ENCODE measurements around the gene EFTUD2. TPM values are rescaled to one million over a fixed set of nuclear protein-coding genes. Genes with fewer than 3 reads are reported as not detected.

Gene EFTUD2
- total RNA-seq, 2 donors from 2014 or later, result 72.6 to 77.5 TPM

DNA sequence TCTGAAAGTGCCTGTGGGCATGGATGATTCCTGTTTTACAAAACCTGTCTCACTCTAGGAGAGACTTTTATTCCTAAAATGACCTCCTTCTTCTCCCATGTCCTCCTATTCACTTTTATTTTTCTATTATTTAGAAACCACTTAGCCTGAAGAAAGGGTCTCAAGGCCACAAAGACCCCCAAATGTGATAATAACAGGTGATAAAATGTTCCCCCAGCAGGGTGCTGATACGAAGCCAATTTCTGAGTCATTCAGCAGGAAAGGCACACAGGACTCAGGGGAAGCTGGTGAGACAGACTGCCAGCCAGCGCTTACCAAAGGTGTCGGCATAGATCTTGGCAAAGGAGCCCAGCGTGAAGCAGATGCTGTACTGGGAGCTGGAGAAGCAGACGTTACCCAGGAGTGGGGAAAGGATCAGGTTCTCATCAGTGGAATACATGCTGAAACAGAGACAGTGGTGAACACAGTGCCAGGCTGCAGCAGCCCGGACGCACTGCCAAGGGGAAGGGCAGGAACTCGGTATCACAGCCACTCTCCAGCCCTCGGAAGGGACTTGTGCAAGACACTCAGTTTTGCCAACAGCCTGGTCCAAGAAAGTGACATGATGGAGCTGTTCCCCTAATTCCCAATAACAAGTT is 27.0 kb downstream of the EFTUD2 start:
- peak; percentile 21 for ATAC-seq
- peak in 1 of 2 donors; percentile 68 for DNase-seq
- intact Hi-C loops (cut with DNase I, micrococcal nuclease), result no loop called here

DNA sequence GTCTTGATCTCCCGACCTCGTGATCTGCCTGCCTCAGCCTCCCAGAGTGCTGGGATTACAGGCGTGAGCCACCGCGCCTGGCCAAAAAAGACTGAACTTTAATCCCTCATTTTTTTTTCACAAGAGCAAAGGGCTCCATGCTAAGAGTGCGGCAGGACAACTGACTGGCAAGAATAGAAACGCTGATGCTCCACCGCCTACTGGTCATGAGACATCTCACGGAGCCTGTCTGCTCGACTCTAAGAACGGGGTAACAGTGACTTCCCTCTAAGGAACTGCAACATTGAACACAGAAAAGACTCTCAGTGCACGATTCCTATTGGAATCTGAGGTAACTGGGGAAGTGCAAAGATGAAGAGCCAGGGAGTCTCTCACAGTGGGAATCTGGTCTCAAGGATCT is 27.7 kb downstream of the EFTUD2 start:
- ATAC-seq (no peak), DNase-seq (no peak)
- intact Hi-C loops (cut with DNase I, micrococcal nuclease), result no loop called here

DNA sequence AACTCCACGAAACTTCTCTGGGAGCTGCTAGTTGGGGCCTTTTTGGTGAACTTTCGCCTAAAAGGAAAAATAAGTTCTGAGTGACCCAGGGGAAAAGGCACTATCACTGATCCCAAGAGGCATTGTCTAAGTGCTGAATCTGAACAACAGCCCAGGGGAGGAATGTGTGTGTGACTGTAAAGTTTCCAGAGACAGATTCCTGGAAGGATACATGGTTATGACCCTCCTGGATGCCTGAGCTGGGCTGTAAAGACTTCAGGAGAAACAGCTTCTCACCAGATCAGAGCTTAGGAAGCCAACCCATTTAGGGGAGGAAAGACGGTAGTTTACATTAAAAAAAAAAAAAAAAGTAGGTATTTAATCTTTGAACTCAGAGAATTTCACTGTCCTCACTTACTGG is 31.4 kb downstream of the EFTUD2 start:
- ATAC-seq (no peak), DNase-seq (no peak)
- intact Hi-C loops (cut with DNase I, micrococcal nuclease), result loop anchor here in 1 of 2 donors (5.0 kb wide), 1 partner anchor 91 kb away; no protein-coding TSS in a partner anchor

DNA sequence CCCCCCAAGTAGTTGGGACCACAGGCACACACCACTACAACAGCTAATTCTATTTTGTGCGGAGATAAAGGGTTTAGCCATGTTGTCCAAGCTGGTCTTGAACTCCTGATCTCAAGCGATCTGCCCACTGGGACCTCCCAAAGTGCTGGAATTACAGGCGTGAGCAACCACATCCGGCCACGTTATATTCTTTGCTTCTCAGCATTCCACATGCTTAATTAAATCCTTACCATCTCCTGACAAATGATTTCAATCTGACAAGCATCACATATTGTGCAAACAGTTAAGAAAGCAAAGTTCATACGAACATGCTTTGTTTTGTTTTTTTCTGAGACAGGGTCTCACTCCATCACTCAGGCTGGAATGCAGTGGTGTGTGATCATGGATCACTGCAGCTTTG is 33.3 kb downstream of the EFTUD2 start:
- DNase-seq (no peak), ATAC-seq (no peak)
- intact Hi-C loops (cut with DNase I, micrococcal nuclease), result loop anchor here in 1 of 2 donors (5.0 kb wide), 1 partner anchor 89 kb away; no protein-coding TSS in a partner anchor

DNA sequence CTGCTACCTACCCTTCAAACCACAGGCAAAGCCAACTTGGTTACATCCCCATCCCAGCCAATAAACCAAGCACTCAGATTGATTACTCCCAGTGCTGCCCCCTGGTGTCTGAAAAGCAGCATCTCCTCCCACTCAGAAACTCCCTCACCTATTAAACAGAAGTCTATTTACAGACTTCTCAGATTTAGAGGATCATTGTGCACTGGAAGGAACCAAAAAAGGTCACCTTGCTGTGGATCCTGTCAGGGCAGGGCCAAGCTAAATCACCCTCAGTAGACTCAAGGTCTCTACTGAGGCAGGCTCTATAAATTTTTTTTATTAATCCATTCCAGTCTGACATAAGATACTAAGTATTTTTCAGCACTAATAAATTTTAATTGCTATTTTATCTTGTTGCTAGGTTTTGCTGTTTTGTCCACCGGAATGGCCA is 34.0 kb downstream of the EFTUD2 start:
- intact Hi-C loops (cut with DNase I, micrococcal nuclease), result loop anchor here in 1 of 2 donors (5.0 kb wide), 1 partner anchor 88 kb away; no protein-coding TSS in a partner anchor
- ATAC-seq (peak; percentile 83), DNase-seq (peak; percentile 49 to 70)

DNA sequence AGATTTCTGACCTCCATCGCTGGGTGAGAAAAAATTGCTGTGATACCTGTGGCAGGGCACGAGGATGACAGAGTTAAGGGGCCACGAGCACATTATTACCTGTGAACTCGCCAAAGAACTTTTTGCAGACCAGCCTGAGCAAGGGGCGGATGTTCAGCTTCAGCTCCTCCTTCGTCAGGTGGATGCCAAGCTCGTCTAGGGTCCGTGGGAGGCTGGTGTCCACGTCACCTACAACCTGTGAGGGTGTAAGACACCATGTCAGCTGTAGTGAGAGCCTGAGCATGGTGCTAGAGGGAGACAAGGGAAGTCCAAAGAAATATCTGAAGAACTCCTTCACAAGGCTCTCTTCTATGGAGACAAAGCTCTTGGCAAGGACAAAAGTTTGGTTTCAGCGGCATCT is 34.4 kb downstream of the EFTUD2 start:
- ATAC-seq, result peak; percentile 25
- intact Hi-C loops (cut with DNase I, micrococcal nuclease), result loop anchor here (5.0 kb wide), 1 partner anchor 88 kb away; no protein-coding TSS in a partner anchor
- no peak for DNase-seq

DNA sequence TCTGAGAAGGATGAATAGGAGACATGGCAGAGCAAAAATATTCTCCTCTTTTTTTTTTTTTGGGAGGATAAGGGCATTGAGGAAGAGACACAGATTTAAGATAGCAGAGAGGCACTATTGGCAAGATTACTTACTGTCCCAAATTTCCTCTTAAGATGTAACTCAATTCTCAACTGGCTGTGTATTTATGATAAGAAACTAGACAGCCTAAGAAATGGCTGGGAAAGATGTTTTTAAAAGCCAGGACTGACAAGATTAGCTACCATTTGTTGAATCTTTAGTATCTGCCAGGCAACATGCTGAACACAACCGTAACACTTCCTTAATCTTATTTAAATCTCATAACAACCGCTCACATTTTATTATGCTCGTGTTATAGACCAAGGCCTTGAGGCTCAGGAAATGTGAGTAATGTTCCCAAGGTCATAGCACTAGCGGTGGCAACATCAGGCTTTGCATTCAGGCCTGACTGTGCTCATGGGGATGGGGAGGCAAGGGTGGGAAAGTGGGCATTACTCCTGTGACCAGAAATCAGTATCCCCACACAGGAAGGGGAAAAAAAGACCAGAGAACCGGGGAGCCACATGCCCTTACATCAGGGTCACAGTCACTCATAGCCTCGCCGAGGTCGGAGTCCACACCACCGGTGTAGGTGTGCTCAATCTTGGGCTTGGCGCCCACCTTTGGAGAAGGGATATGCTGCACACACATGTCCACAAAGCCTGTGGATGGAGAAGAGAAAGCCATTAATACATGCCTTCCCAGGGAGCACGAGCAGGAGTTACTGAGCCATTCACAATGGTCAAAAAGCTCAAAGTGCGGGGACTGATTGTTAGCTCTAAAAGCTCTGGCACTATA is 36.0 kb downstream of the EFTUD2 start:
- DNase-seq (no peak), ATAC-seq (peak; percentile 32)
- intact Hi-C loops (cut with DNase I, micrococcal nuclease), result loop anchor here in 1 of 2 donors (5.0 kb wide), 1 partner anchor 86 kb away; no protein-coding TSS in a partner anchor

DNA sequence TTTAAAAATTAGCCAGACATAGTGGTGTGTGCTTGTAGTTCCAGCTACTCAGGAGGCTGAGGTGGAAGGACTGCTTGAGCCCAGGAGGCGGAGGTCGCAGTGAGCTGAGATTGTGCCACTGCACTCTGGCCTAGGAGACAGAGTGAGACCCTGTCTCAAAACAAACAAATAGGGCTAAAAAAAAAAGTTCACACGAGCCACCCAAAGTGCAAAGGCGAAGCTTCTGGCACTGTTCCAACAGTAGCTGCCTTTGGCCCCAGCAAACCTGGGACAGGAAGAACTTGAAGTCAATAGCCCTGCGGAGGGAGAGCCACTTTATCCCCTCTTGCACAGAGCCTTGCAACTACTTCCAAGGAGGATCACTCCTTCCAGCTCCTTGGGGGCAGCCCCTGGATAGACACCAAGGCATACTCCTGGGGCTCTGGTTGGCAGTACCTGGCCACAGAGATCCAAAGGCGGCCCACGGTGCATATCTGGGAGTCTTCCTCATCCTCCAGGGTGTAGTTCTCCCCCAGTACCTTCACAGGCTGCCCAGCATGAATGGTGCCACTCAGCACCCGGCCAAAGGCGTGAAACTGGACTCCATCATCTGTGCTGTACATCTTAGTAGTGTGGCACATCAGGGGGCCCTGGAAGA is 36.8 kb downstream of the EFTUD2 start:
- DNase-seq (no peak), ATAC-seq (peak; percentile 16)

DNA sequence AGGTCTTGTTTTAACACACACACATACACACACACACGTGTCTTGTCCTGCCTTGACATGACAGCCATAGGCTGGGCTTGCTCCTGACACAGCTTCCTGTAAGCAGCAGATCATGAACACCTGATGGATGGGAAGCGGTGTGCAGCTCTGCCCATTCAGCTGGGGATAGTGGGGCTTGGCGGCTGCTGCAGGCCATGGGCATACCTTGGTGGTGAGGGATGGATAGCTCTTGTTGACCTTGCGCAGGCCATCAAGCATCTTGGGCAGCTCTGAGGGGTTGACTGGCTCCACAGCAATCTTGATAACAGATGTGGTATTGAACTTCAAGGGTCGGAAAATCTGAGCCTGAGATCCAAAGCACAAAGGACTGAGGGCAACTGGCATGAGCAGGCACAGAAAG is 39.5 kb downstream of the EFTUD2 start:
- ATAC-seq (no peak), DNase-seq (no peak)
- intact Hi-C loops (cut with DNase I, micrococcal nuclease), result loop anchor here in 1 of 2 donors (5.0 kb wide), 1 partner anchor 82 kb away; no protein-coding TSS in a partner anchor

More for the DNA sequence above, 36.8 kb downstream of the EFTUD2 start:
- intact Hi-C loops (cut with DNase I, micrococcal nuclease), result loop anchor here in 1 of 2 donors (5.0 kb wide), 1 partner anchor 85 kb away; no protein-coding TSS in a partner anchor

DNA sequence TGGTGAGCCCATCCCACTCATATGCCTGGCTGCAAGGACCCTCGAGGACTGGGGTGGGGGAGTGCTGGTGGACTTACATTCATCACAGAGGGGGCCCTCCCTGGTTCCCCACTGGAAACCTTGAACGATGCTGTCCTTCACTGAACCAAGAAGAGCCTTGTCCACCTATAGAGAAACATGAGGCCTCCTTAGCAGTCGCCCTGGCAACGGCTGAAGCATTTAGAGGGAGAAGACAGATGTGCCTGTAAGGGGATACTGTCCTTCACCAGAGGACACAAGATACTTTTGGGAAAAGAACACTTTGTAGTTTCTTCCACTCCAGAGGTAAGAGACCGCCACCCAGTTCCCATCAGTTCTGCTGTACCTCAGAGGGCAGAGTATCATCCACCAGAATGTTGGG is 45.1 kb downstream of the EFTUD2 start:
- no peak for ATAC-seq
- intact Hi-C loops (cut with DNase I, micrococcal nuclease), result no loop called here
- DNase-seq, result no peak

DNA sequence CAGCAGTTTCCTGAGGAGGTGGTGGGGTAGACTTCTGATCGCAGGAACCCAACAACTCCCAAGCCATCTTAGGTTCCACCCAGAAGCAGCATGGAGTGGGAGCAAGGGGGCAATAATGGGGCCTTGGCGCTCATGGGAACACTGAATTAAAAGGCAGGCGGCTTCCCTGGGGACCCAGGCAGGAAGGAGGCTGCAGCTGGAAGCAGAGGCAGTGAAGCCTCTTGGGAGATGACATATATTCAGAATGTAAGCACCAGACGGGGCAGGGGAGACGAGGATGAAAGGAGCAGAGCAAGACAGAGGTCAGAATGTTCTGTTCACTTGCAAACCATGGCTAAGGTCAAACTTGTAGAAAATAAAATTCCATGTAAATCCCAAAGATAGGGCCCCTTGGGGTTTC is 48.6 kb downstream of the EFTUD2 start:
- intact Hi-C loops (cut with DNase I, micrococcal nuclease), result no loop called here
- ATAC-seq, result no peak
- DNase-seq, result no peak

DNA sequence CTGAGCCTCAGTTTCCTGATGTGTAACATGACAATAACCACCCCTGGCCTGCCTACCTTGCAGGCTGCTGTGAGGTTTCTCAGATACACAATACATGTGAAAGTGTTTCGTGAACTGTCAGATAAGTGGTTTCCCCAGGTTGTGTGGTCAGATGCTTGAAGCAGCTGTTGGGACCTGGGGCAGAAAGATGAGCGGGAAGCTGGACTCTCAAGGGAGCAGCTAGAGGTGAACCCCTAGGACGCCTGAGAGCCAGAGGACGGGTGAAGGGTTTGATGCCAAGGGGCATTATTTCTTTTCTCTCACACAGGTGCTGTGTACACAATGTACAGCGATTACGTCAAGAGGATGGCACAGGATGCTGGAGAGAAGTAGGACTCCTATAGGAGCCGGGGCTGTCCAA is 49.2 kb downstream of the EFTUD2 start:
- intact Hi-C loops (cut with DNase I, micrococcal nuclease), result no loop called here
- DNase-seq (no peak), ATAC-seq (peak; percentile 5)

DNA sequence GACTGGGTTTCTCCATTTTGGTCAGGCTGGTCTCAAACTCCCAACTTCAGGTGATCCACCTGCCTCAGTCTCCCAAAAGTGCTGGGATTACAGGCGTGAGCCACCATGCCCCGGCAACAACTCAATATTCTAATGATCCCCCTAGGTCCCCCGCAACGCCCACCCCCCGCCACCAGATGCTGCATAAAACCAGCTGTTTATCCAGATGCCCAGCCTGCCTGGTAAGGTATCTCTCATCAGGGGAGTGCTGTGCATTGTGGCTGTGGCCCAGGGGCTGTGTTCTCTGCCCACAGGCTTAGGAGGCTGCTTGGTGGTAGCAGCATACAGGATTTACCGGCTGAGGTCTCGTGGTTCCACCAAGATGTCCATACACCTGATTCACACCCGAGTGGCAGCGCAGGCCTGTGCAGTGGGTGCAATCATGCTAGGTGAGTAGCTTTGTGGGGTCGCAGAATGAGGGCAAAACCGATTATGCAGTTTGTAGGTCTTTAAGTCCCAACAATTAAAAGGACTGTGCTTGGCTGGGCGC is 50.2 kb downstream of the EFTUD2 start:
- no peak for DNase-seq
- no peak for ATAC-seq
- intact Hi-C loops (cut with DNase I, micrococcal nuclease), result no loop called here

DNA sequence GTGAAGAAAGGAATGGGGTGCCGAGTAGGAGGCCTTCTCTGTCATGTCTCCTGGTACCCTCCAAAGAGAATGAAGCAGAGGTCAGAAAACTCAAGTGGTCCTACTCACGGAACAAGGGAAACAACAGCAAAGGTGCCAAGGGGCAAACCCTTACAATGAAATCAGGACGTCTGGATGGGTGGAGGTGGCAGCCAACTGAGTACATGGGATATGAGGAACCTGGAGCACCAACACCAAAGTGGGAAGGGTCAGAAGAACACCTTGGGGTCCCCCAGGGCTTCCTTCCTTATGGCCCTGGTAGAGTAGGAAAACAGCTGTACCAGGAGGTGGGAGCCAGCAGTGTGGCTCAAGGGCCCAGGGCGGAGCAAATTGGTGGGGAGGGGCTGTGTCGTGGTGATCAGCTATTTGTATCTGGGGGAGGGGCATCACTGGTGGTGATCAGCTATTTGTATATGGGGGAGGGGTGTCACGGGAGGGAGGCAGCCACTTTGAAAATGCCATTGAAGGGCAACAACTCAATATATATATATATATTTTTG is 50.9 kb downstream of the EFTUD2 start:
- intact Hi-C loops (cut with DNase I, micrococcal nuclease), result no loop called here
- ATAC-seq (no peak), DNase-seq (no peak)

DNA sequence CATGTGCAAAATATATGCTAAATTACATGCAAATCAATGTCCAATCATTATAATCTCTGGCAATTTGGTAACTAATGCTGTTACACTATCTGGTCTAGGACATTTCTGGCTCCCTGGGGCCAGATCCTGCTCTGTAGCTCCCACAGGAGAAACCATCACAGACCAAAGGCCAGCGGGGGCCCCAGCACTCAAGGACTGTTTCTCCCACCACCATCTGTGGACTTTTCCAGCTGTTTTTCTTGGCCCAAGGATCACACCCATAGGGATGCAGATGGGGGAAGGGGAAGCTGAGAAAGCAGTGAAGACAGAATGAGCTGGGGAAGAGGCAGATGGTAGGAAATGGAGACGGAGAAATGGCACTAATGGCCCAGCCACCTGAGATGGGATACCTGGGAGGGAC is 51.7 kb downstream of the EFTUD2 start, which contains the start of gene HIGD1B:
Gene HIGD1B, plus strand, starts transcription at position 298 of the 400 bp plus-strand sequence. CDS start 270 bp downstream, outside the sequence.
- intact Hi-C loops (cut with DNase I, micrococcal nuclease), result no loop called here
- DNase-seq (no peak), ATAC-seq (no peak)

DNA sequence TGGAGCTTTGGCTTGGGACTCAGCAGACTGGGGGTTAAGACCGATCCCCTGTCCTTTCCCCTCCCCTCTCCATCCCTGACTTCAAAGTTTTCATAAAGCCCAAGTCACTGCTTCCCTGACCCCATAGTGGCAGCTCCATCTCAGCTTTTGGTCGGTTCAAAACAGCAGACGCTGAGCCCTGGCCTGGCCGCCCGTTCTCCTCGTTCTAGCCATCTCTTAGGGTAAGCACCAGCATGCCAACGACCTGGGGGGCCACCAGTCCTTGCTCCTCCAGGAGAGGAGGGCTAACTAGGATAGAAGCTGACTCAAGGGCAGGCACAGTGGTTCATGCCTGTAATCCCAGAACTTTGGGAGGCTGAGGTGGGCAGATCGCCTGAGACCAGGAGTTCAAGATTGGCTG is 53.0 kb downstream of the EFTUD2 start:
- intact Hi-C loops (cut with DNase I, micrococcal nuclease), result no loop called here
- DNase-seq (no peak), ATAC-seq (no peak)

DNA sequence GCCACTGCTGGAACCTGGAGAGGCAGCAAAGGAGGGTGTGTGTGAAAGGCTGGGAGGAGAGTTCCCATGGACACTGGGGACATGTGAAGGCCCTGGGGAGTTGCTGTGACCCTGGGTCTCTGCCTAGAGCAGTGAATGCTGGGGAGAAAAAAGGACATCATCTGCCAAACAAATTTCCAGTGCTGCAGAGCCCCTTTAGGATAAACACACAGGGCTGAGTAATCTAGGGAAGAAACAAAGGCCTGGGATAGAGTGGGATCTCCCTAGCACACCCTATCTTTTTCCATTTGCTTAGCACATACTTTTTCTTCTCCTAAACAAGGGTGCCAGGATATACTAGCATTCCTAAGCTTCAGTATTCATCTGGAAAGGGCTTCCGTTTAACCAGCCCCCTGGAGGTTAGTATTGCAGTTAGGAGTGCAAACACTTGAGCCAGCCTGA is 54.8 kb downstream of the EFTUD2 start:
- intact Hi-C loops (cut with DNase I, micrococcal nuclease), result no loop called here
- DNase-seq (no peak), ATAC-seq (no peak)

DNA sequence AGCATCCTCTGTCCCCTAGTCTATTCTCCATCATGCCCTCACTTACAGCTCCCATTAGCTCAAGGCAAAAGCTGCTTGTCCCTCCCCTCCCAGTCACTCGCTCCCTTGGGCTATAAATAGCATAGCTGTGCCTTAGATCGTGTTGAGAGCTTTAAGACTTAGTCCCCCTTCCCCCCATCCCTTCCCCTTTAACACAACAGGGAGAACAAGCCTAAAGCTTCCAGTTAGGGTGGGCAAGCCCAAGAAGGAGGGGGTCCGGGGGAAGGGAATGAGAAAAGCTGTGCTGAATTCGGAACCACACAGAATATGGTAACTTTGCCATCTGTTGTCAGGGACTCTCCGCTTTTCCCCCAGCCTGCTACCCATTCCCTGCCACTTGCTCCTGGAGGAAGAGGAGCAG is 56.5 kb downstream of the EFTUD2 start:
- ATAC-seq, result no peak
- DNase-seq, result no peak
- intact Hi-C loops (cut with DNase I, micrococcal nuclease), result no loop called here

DNA sequence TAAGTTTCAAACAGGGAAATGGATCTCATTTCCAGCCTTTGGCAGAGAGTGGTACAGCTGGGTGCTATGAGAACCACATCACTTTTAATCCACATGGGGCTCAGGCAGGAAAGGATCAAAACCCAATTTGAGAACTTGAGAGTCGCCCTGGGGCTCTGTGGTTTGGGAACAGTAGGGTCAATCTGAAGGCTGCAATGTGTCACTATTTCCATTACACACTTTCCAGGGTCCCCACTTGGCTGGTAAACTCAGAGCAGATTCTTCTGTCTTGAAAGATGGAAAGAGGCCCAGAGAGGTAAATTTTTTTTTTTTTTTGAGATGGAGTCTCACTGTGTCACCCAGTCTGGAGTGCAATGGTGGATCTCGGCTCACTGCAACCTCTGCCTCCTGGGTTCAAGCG is 58.3 kb downstream of the EFTUD2 start:
- DNase-seq (no peak), ATAC-seq (no peak)
- intact Hi-C loops (cut with DNase I, micrococcal nuclease), result no loop called here
